ENCODE data around the gene NFATC1.

The NFATC1 gene

GRCh38 chr18:79469309-79469708 is 73.6 kb downstream of the NFATC1 start:
- TF ChIP-seq CTCF (IDR thresholded peaks at IDR 0.05; ENCODE audit: control extremely low read depth, extremely low read depth, low read depth, missing control alignments) = no peak
- no peak for DNase-seq (ENCODE audit: extremely low spot score)
- ChIA-PET POLR2A (no interaction called here), CTCF (no interaction called here)

- CTCF ChIA-PET = no interaction called here
- POLR2A ChIA-PET = no interaction called here
- TF ChIP-seq CTCF (IDR thresholded peaks at IDR 0.05; ENCODE audit: control extremely low read depth, extremely low read depth, low read depth, missing control alignments) = no peak
- no peak for DNase-seq (ENCODE audit: extremely low spot score)
Observed at GRCh38 chr18:79469751-79470505, 74.2 kb downstream of the NFATC1 start.

GRCh38 chr18:79470547-79470946 is 74.8 kb downstream of the NFATC1 start:
- DNase-seq (ENCODE audit: extremely low spot score) = no peak
- CTCF ChIA-PET = no interaction called here
- no peak for TF ChIP-seq CTCF (IDR thresholded peaks at IDR 0.05; ENCODE audit: control extremely low read depth, extremely low read depth, low read depth, missing control alignments)
- POLR2A ChIA-PET = no interaction called here

- DNase-seq (ENCODE audit: extremely low spot score) = no peak
- no peak for TF ChIP-seq CTCF (IDR thresholded peaks at IDR 0.05; ENCODE audit: control extremely low read depth, extremely low read depth, low read depth, missing control alignments)
- POLR2A ChIA-PET = no interaction called here
- CTCF ChIA-PET = interaction anchor here (1.8 kb wide), 1 partner anchor 90 kb away, joined by 4 read pairs; no protein-coding TSS in a partner anchor
Observed at GRCh38 chr18:79471046-79471445, 75.3 kb downstream of the NFATC1 start.

GRCh38 chr18:79471597-79471996 is 75.9 kb downstream of the NFATC1 start:
- no peak for TF ChIP-seq CTCF (IDR thresholded peaks at IDR 0.05; ENCODE audit: control extremely low read depth, extremely low read depth, low read depth, missing control alignments)
- ChIA-PET CTCF (interaction anchor here (1.8 kb wide), 1 partner anchor 90 kb away, joined by 4 read pairs; no protein-coding TSS in a partner anchor), POLR2A (no interaction called here)
- no peak for DNase-seq (ENCODE audit: extremely low spot score)

- ChIA-PET POLR2A (no interaction called here), CTCF (interaction anchor here (1.8 kb wide), 1 partner anchor 91 kb away, joined by 4 read pairs; no protein-coding TSS in a partner anchor)
- TF ChIP-seq CTCF (IDR thresholded peaks at IDR 0.05; ENCODE audit: control extremely low read depth, extremely low read depth, low read depth, missing control alignments) = no peak
Observed at GRCh38 chr18:79472176-79472575, 76.4 kb downstream of the NFATC1 start.

More at GRCh38 chr18:79472176-79472575, 76.4 kb downstream of the NFATC1 start:
- DNase-seq (ENCODE audit: extremely low spot score) = no peak

Measured in GM10248 (cell line).